T47D (cell line): ENCODE results near the gene HELZ.

Experiments used
- DNase-seq, 2 experiments: peaks; one replicate each; pipeline versions ENCODE4 v3.0.0 to v3.0.0-alpha.2; 2011 to 2012; ENCODE audit warnings: low read depth in 1 of 2, low spot score in 1 of 2
- JUND ChIP-seq: IDR thresholded peaks from 2 replicates; pipeline ENCODE4 v1.6.1; 2012; ENCODE audit warnings: low read depth
- in situ Hi-C: cut with HindIII; loops from 2 replicates; pipeline ENCODE4 v1.10.0; 2016; ENCODE audit warnings: low sequenced_read_pairs, low pct_unique_long_range_greater_than_20kb

Gene HELZ

GRCh38 chr17:67054608-67055007 is 190.4 kb downstream of the HELZ start:
- no peak for DNase-seq
- TF ChIP-seq JUND, result no peak
- in situ Hi-C loops, result no loop called here

- no peak for TF ChIP-seq JUND
- in situ Hi-C loops, result no loop called here
- DNase-seq, result no peak
Measured at GRCh38 chr17:67054011-67054591, 190.9 kb downstream of the HELZ start.

- DNase-seq, result no peak
- no peak for TF ChIP-seq JUND
- in situ Hi-C loops, result no loop called here
Measured at GRCh38 chr17:67053438-67054000, 191.5 kb downstream of the HELZ start.

- in situ Hi-C loops, result no loop called here
- no peak for DNase-seq
- no peak for TF ChIP-seq JUND
Measured at GRCh38 chr17:67052720-67053437, 192.1 kb downstream of the HELZ start.

GRCh38 chr17:67051837-67052236 is 193.2 kb downstream of the HELZ start:
- TF ChIP-seq JUND, result no peak
- no peak for DNase-seq
- in situ Hi-C loops, result no loop called here

GRCh38 chr17:67051155-67051538 is 193.8 kb downstream of the HELZ start:
- TF ChIP-seq JUND, result no peak
- in situ Hi-C loops, result no loop called here
- no peak for DNase-seq

GRCh38 chr17:67050471-67051154 is 194.4 kb downstream of the HELZ start:
- no peak for DNase-seq
- in situ Hi-C loops, result no loop called here
- no peak for TF ChIP-seq JUND

GRCh38 chr17:67050066-67050465 is 194.9 kb downstream of the HELZ start:
- in situ Hi-C loops, result no loop called here
- no peak for TF ChIP-seq JUND
- no peak for DNase-seq

GRCh38 chr17:67049025-67049739 is 195.8 kb downstream of the HELZ start:
- DNase-seq, result no peak
- in situ Hi-C loops, result no loop called here
- no peak for TF ChIP-seq JUND

GRCh38 chr17:67047382-67047781 is 197.6 kb downstream of the HELZ start:
- peak; percentile 55; the same call in 1 of the 2 replicates for TF ChIP-seq JUND
- in situ Hi-C loops, result no loop called here
- peak in 1 of 2 experiments; percentile 64 for DNase-seq

- no peak for TF ChIP-seq JUND
- DNase-seq, result no peak
- in situ Hi-C loops, result no loop called here
Measured at GRCh38 chr17:67046398-67046797, 198.6 kb downstream of the HELZ start.

- TF ChIP-seq JUND, result no peak
- in situ Hi-C loops, result no loop called here
- no peak for DNase-seq
Measured at GRCh38 chr17:67044940-67045339, 200.1 kb downstream of the HELZ start.
